HG03558 (cell line): ENCODE data around the gene ATG9A.

Experiments
- ATAC-seq: cut with Tn5 transposase; IDR thresholded peaks from one replicate; pipeline ENCODE4 v1.9.1; 2021; ENCODE audit warnings: moderate number of reproducible peaks; ENCODE audit not compliant: unreplicated experiment; ENCODE audit errors: extremely low read depth

ATG9A gene

DNA sequence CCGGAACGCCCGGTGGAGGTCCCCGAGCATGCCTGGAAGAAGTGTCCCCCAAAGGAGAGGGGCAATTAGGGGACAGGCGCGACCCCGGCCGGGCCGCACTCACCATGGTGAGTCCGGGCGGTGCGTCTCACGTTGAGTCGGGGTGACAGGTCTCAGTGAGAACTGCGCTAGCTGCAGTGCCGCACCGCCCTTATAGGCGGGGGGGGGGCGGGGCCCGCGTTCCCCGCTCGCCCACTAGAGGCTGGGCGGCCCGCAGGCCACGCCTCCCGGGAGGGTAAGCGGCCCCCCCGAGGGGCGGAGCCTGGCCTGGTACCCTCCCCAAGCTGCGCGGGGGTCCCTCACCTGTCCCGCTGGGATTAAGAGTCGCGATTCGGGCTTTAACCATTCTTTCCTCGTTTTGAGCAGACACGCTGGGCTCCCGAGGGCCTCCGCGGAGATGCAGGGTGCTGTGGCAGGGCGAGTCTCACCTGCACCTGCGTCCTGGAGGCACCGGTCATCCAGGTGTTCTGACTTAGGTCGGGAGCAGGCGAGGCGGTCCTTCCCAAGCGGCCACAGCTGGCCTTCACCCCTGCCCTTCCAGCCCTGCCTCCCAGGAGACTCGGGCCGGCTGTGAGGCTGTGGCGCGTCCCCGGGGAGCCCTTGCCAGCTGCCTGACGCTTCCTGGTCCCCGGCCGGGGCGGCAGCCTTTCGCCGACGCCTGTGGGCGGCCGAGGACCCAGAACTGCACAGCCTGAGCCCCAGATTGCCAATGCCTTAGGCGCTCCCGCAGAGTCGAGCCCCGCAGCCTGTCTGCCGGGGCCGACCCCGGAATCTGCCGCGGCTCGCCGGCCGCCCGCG lies 24.5 kb upstream of the ATG9A start, which contains the start of gene TUBA4A:
TSS of gene TUBA4A (minus strand) at position 166 of the 837 bp plus-strand sequence. CDS start at position 106, 60 bp downstream.
- ATAC-seq: no peak

DNA sequence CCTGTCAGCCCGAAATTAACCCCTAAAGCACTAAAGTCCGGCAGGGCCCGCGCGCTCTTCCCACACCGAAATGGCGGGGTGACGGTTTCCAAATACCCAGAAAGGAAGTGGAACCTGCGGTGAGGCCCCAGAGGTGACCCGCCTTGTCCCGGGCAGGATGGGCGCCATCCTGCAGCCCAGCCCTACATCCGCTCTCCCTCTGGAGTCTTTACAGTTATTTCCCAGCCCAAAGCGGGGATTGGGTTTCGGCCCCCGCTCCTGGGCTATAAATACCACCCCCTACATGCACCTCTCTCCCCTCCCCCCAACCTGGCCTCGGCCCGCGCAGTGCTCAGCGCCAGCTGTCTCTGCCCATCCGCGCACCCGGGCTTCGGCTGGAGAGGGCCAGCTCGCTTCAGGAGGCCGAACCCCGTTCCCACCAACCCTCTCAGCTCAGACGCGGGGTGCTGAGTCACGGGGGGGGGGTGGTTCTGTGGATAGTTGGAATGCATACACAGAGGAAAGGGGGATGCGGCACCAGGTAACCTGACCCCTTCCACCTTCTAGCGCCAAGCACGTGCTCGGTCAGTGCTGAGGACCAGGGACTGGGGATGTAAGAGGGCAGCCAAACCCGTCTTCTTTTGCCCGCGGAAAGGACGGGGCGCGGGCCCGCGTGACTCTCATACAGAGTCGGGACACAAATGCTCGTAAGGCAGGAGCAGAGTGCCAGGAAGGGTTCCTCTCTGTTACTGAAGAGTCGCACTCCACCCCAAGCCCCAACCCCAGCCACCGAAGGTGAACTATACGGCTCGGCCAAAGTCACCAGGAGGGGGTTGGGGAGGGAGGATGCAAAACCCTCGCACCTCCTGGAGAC lies 23.7 kb upstream of the ATG9A start, which contains the start of gene TUBA4B:
TSS of gene TUBA4B (plus strand) at position 344 of the 853 bp plus-strand sequence. CDS start at position 509, 165 bp downstream.
- ATAC-seq: no peak

DNA sequence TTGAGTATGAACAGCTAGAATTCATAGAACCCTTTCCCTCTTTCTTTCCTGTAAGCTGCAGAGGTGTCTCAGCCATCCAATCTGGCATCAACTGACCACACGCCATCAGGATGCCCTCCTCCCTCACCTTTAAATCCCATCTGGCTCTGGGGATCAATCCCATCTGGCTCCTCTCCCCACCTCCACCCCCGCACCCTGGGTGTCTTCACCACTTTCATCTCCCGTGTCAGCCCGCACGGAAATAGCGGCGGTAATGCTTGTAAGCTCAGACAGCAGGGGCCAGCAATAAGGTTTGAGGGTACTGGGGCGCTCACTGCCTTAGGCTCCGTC lies 23.1 kb upstream of the ATG9A start:
- no peak for ATAC-seq

DNA sequence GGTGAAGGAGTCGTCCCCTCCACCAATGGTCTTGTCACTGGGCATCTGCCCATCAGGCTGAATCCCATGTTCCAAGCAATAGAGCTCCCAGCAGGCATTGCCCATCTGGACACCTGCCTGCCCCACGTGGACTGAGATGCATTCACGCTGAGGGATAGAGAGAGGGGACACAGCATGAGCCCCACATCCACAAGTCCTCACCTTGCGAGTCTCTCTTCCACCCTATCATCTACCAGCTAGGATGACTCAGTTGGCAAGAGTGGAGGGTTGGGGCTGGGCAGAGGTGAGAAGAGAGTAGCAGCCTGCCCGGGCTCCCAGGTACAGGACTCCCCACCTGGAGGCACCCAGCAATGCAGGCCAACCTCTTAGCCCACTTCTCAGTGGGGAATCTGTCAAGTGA lies 22.6 kb upstream of the ATG9A start:
- no peak for ATAC-seq

DNA sequence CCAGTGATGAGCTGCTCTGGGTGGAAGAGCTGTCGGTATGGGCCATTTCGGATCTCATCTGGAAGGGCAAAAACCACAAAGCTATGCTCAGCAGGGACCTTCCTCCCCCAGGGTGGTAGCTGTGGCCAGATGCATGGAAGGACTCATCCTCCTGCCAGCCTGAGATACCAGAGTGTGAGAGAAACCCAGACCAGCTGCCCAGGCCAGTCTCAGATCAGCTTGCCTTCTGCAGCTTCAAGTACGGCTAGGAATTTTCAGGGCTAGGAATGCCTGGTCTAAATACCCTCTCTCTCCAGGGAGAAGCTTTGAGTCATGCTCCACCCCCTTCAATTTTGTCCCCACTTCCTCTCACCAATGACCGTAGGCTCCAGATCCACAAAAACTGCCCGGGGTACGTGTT lies 22.2 kb upstream of the ATG9A start:
- ATAC-seq: no peak

DNA sequence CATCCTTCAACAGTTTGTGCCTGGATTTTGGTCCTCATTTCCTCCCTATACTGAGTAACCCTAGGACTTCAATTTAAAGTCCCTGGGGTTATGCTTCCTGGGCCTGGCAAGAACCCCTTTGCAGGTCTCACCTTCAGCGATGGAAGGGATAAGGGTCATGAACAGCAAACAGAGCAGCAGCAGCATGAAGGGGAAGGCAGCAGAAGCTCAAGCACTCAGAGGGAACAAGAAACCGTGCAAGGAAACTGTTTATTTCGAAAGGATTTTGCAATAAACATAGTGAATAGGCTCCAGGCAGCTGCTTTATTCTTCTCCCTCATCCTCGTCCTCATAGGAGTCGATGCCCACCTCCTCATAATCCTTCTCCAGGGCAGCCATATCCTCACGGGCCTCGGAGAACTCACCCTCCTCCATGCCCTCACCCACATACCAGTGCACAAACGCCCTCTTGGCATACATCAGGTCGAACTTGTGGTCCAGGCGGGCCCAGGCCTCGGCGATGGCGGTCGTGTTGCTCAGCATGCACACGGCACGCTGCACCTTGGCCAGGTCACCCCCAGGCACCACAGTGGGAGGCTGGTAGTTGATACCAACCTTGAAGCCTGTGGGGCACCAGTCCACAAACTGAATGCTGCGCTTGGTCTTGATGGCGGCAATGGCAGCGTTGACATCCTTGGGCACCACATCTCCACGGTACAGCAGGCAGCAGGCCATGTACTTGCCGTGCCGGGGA lies 20.8 kb upstream of the ATG9A start:
- no peak for ATAC-seq

DNA sequence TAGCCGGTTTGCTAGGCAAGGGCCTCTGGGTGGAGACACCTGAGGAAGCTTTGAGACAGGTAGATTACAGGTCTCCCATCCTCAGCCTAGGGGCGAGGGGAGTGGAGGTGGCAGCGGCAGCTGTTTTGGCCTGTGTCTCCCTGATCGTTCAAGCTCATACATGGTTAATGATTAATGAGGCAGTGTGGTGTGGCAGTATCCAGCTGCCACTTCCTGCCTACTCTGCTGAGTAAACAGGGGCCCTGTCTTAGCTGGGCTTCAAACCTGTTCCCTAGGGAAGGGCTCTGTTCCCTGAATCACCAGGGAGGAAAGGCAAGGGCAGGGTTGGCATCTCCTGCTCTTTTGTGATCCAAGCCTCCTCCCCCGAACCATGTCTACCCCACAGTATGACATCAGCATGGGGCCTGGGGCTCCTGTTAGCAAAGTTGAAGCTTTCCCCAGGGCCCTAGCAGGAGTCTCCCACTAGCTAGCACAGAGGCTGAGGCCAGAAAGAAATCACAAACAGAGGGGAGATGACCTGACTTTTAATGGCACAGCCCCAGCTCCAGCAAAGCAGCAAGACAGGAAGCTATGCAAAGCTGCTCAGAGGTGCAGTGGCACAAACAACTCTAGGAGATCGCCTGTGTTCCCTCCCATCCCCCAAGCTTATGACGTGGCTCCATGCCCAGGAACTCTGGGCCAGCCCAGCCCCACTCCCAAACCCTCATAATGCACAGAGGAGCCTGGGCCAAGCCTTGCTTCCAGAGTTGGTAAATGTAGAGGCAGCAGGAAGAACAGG lies 20.0 kb upstream of the ATG9A start:
- ATAC-seq: peak; percentile 30

DNA sequence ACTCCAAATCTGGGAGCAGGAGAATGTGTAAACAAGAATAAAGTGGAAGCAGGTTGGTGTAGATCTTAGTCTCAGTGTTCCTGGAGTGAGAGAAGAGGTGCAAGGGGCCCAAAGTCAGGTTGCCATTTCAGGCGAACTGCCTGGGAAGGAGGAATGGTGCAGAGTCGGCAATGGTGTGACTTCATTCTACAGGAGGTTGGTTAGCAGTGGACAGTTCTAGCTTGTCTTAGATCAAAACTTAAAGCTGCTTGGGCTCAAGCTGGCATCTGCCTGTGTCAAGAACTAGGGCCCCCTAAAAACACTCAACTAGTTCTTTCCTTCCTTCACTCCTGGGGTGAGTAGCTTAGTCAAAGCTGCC lies 19.4 kb upstream of the ATG9A start:
- no peak for ATAC-seq

DNA sequence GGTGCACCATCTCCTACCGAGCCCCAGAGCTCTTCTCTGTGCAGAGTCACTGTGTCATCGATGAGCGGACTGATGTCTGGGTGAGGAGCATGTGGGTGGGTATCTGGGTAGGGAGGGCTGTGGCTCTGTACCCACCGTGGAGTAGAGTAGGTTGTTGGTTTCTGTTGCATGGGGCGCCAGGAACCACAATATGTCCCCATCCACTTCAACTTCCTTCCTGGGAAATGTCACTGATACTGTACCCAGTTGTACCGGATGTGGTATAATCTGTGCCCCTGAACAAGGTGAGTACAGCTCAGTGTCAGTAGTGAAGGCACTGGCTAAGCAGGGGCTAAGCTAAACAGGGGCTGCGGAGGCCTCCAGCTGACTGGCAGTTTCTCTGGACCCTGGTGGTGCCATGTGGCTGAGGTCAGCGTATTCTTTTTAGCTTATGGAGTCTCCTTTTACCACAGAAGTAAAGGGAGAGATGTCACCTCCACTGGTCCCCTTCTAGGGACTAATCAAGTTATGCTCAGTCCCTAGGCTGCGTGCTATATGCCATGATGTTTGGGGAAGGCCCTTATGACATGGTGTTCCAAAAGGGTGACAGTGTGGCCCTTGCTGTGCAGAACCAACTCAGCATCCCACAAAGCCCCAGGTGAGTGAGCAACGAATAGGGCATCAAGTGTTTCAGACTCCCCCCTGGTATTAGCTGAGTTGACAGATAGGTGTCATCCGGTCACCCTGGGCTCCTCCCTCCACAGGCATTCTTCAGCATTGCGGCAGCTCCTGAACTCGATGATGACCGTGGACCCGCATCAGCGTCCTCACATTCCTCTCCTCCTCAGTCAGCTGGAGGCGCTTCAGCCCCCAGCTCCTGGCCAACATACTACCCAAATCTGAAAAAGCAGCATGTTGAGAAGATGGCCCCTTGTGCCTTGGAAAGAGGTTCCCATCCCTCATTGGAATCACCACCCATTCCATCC lies 18.5 kb upstream of the ATG9A start:
- no peak for ATAC-seq

DNA sequence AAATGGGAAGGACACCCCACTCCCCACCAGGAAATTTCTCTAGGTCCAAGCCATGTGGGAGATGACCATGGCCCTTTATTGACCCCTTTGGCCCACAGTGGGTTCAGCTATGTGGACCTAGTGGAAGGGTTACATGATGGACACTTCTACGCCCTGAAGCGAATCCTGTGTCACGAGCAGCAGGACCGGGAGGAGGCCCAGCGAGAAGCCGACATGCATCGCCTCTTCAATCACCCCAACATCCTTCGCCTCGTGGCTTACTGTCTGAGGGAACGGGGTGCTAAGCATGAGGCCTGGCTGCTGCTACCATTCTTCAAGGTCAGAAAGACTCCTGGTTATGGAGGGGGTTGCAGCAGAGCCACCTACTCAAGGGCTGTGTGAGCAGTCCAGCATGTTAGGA lies 17.1 kb upstream of the ATG9A start:
- ATAC-seq: no peak

DNA sequence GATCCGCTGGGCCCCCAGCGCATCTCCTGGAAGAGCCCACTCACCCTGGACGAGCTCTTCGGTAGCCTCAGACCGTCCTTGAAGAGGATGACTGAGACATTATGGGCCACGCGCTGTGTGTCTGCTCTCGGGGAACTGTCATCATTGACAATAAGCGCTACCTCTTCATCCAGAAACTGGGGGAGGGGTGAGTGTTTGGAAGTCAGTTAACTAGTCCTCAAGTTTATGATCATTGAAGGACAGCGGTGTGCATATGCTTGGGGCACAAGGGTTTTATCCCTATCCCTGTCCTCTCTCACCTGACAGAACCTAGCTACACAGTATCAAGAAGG lies 16.4 kb upstream of the ATG9A start:
- no peak for ATAC-seq

DNA sequence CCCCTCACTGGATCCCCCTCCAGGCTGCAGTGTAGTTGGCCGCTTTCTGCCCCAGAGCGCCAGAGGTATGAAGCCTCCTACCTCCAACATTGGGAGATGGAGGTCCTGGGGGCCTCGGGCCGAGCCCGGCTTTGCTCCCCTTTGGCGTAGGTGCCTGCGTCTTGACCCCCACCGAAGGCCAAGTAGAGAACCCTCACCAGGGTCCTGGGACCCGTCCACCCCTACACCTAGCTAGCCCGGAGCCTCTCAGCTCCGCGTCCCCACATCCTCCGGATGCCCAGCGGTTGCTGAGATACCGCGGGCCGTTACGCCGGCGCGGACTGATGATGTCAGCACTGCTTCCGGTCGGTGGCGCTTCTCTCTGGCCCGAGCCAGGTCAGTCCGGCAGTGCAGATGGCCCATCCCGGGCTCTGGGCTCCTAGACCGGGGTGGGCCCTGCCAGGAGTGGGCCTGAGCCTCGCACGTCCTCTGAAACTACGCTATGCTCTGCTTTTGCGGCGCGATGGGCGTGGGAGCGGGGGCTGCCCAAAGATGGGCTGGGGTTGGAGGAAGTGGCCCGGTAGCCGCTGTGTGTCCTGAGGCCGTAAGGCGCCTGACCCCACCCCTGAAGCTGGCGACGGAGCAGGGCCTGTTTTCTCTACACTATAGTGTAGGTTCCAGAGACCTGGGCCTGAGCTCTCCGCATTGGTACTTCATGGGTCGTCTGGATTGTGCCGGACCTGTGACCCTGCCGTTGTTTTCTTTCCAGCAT lies 15.9 kb upstream of the ATG9A start, which contains the start of the genes GLB1L and STK16:
TSS of gene GLB1L (minus strand) at position 297 of the 751 bp plus-strand sequence. CDS start 1,871 bp downstream, outside the sequence.
TSS of gene STK16 (plus strand) at position 332 of the 751 bp plus-strand sequence. CDS start 521 bp downstream, outside the sequence.
- ATAC-seq: peak; percentile 41

DNA sequence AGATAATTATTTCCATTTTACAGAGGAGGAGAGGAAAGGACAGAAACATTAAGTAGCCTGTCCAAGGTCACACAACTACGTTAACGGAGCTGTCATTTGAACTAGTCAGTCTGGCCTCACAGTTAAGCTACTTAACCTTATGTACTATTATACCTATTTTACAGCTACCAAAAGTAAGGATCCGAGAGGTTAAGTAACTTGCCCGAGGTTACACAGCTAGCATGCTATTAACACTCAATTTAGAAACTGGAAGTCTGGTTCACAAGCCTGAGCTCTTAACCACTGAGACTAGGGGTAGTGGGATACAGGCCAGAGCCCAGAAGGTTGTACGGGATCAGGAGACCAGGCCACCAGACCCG lies 15.3 kb upstream of the ATG9A start:
- ATAC-seq: no peak

DNA sequence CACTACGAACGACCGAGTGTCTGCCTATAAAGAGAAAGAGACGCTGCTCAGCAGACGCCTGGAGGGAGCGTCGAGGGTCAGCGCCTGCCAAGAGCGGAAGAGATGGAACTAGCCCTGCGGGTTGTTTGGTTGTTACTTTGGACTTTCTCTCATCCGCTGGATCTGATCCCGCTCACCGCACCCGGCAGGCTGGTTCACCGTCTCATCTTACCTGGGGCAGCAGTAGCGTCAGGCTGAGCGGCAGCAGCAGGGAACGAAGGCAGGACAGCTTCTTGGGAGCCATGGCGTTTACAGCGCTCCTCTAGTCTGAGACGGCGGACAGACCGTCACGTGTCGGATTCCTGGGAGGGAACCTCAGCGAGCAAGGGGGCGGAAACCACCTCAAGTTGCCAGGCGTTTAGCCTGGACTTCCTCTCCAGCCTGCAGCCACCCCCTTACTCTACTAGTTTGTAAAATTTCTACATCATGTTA lies 13.9 kb upstream of the ATG9A start:
- no peak for ATAC-seq

DNA sequence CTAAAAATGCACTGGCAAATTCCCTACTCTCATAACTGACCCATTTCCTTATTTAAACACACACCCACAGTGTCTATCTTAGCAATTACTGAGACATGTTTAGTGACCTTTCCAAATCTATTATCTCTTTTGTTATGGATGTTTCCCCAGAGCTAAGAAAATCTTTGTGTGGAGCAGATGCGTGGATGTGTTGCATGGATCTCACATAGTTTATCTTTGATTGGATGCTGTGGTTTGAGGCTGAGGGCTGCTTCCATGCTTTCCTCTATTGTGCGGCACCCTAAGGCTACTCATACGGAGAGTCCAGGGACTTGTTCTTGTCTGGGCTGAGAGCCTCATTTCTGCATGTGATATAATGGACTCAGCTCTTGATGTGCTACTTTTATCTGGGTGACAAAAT lies 4.9 kb upstream of the ATG9A start:
- no peak for ATAC-seq

DNA sequence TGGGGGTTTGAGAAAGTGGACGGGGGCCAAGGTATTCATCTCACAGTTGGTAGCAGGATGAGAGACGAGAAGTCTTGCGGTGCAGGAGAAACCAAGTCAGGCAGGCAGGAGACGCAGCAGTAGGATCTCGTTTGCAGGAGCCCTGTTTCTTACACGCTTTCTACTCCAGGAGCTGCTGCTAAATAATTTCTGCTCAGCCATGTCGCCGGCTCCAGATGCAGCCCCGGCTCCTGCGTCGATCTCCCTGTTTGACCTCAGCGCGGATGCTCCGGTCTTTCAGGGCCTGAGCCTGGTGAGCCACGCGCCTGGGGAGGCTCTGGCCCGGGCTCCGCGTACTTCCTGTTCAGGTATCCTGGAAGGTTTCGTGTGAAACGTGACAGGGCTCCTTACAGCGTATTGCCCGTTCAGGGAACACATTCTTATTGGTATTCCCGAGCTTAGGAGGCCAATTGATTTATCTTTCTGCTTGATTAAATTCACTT lies 664 bp upstream of the ATG9A start:
- no peak for ATAC-seq

DNA sequence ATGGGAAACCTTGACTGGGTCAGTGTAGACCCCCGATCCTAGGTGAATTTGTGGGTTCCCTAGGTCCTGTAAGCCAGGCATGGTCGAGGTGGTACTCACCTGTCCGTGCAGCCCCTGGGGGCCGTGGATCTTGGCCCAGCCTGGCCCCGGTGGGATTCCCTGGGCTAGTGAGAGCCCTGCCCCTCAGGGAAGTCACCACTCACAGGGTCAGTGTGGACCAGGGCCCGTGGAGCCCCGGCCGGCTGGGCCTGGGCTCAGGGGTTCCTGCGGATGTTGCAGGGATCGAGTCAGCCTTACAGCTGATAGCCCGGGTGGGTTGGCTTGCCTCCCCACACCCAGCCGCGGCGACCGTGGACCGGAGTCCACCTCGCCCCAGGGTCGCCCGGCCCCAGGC lies 528 bp downstream of the ATG9A start:
- no peak for ATAC-seq
